GM23338 (cell line): ENCODE results near the gene PCYT1A. TPM values are rescaled to one million over a fixed set of nuclear protein-coding genes. Genes with fewer than 3 reads are reported as not detected.

Experiments
- ATAC-seq: fragments of 200-7000 bp; cut with Tn5 transposase; 3 replicates; pipeline ENCODE4 v1.9.1; 2020
- DNase-seq: peaks from one replicate; pipeline ENCODE4 v3.0.0-alpha.2; 2015; ENCODE audit warnings: low spot score
- H2AFZ ChIP-seq: fragments of 200-600 bp; sonication (generic); 2 replicates; pipeline ENCODE4 v1.8.0; 2016; ENCODE audit warnings: antibody characterized with exemption, mild to moderate bottlenecking, moderate library complexity
- H3F3A ChIP-seq: fragments of 200-600 bp; sonication (generic); replicated peaks from 2 replicates; pipeline ENCODE4 v1.8.0; 2017; ENCODE audit warnings: antibody characterized with exemption, mixed run types, low read depth
- H3K27ac ChIP-seq: fragments of 200-600 bp; sonication (generic); 2 replicates; pipeline ENCODE4 v1.6.1; 2016; ENCODE audit warnings: low read depth
- H3K27me3 ChIP-seq: fragments of 200-600 bp; sonication (generic); 2 replicates; pipeline ENCODE4 v1.8.0; 2016; ENCODE audit warnings: mild to moderate bottlenecking, mixed run types, moderate library complexity; ENCODE audit not compliant: insufficient read depth
- H3K36me3 ChIP-seq: fragments of 200-600 bp; sonication (generic); 2 replicates; pipeline ENCODE4 v1.8.0; 2016; ENCODE audit warnings: mild to moderate bottlenecking; ENCODE audit not compliant: insufficient read depth
- H3K4me1 ChIP-seq: fragments of 200-600 bp; sonication (generic); 2 replicates; pipeline ENCODE4 v1.8.0; 2016; ENCODE audit warnings: mild to moderate bottlenecking, moderate library complexity; ENCODE audit not compliant: insufficient read depth
- H3K4me2 ChIP-seq: fragments of 200-600 bp; sonication (generic); 2 replicates; pipeline ENCODE4 v1.7.1; 2017; ENCODE audit warnings: mixed run types
- H3K4me3 ChIP-seq: fragments of 200-600 bp; sonication (generic); 2 replicates; pipeline ENCODE4 v1.6.1; 2016; ENCODE audit warnings: mixed run types
- H3K79me2 ChIP-seq: fragments of 200-600 bp; sonication (generic); replicated peaks from 2 replicates; pipeline ENCODE4 v1.8.0; 2017; ENCODE audit warnings: mild to moderate bottlenecking; ENCODE audit not compliant: insufficient read depth
- H3K9me2 ChIP-seq: fragments of 200-600 bp; sonication (generic); 2 replicates; pipeline ENCODE4 v1.8.0; 2017; ENCODE audit not compliant: insufficient read depth
- H4K20me1 ChIP-seq: fragments of 200-600 bp; sonication (generic); replicated peaks from 2 replicates; pipeline ENCODE4 v1.8.0; 2017; ENCODE audit warnings: mild to moderate bottlenecking; ENCODE audit not compliant: insufficient read depth
- H3K27ac Mint-ChIP-seq: 2 replicates; pipeline ENCODE4 v1.8.0; 2020; ENCODE audit warnings: inconsistent platforms, mild to moderate bottlenecking, moderate library complexity, mixed read lengths
- H3K27me3 Mint-ChIP-seq: 3 replicates; pipeline ENCODE4 v1.8.0; 2022; ENCODE audit warnings: low read depth, mild to moderate bottlenecking, moderate library complexity, mixed read lengths, inconsistent platforms; ENCODE audit not compliant: insufficient read depth, poor library complexity
- H3K36me3 Mint-ChIP-seq: 3 replicates; pipeline ENCODE4 v1.8.0; 2021; ENCODE audit warnings: low read depth, mild to moderate bottlenecking, inconsistent platforms, moderate library complexity, mixed read lengths
- H3K4me1 Mint-ChIP-seq: 3 replicates; pipeline ENCODE4 v1.8.0; 2020; ENCODE audit warnings: mild to moderate bottlenecking, inconsistent platforms, mixed read lengths
- H3K4me3 Mint-ChIP-seq: 3 replicates; pipeline ENCODE4 v1.8.0; 2021; ENCODE audit warnings: moderate library complexity, mild to moderate bottlenecking, inconsistent platforms, mixed read lengths
- H3K9me3 Mint-ChIP-seq: 3 replicates; pipeline ENCODE4 v1.8.0; 2020; ENCODE audit warnings: moderate library complexity, mild to moderate bottlenecking, inconsistent platforms, mixed read lengths
- POLR2AphosphoS5 ChIP-seq: IDR thresholded peaks from 2 replicates; pipeline ENCODE4 v1.6.1; 2016; ENCODE audit warnings: antibody characterized with exemption, low read depth
- polyA plus RNA-seq: library from polyadenylated mRNA; unstranded; fragments of >200 nt; fragmentation: Nextera tagmentation; extraction: Ambion mirVana; gene quantifications from 2 replicates; pipeline ENCODE4 v1.2.1, GENCODE V29; 2016
- total RNA-seq: library from RNA; depleted of rRNA; stranded (reverse); fragments of >200 nt; shearing (Covaris generic); gene quantifications from 2 replicates; pipeline ENCODE4 v1.2.3, GENCODE V29; 2014
- TF ChIP-seq, protein P1 (sequence below): IDR thresholded peaks from one replicate; pipeline ENCODE4 v1.6.1; 2018; ENCODE audit warnings: antibody characterized with exemption; ENCODE audit not compliant: unreplicated experiment
- TF ChIP-seq, protein P2 (sequence below): fragments of 250-450 bp; sonication (Bioruptor Pico); IDR thresholded peaks from 2 replicates; pipeline ENCODE4 v1.5.0; 2020; ENCODE audit warnings: mild to moderate bottlenecking, moderate library complexity

Gene PCYT1A
- total and polyA plus RNA-seq, 2 experiments from 2014 or later, result 11.6 to 35.8 TPM

DNA sequence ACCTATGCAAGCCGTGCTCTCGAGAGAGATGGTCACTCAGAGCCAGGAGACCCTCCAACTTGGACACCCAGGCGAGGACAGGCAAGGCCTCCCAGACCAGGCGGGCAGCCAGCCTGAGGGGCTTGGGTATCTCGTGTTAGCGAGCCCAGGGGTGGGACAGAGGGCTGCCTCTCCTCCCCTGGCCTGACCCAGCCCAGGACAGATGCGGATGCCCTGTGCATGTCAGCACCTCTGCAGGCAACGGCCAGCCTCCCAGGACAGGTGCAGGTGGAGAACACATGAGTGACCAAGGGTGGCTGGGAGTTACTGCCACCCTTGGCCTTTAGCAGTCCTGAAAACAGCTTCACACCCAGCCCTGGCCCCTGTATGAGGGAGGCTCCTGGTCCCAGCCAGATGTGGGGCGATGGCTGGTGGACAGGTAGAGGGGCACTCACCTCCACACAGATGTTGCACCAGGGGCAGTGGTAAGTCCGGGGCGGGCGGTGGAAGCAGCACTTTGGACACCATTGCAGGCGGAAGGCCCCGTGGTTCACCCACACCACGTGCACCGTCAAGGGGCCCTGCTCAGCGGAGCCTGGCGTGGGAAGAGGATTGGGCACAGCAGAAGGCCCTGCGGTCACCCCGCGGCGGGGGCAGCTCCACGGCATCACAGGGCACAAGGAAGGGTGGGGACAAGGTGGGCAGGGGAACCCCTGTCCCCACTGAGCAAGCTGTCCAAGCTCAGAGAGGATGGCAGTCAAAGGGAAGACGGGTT is 78.4 kb downstream of the PCYT1A start (continued):
- TF ChIP-seq, protein P1, sequence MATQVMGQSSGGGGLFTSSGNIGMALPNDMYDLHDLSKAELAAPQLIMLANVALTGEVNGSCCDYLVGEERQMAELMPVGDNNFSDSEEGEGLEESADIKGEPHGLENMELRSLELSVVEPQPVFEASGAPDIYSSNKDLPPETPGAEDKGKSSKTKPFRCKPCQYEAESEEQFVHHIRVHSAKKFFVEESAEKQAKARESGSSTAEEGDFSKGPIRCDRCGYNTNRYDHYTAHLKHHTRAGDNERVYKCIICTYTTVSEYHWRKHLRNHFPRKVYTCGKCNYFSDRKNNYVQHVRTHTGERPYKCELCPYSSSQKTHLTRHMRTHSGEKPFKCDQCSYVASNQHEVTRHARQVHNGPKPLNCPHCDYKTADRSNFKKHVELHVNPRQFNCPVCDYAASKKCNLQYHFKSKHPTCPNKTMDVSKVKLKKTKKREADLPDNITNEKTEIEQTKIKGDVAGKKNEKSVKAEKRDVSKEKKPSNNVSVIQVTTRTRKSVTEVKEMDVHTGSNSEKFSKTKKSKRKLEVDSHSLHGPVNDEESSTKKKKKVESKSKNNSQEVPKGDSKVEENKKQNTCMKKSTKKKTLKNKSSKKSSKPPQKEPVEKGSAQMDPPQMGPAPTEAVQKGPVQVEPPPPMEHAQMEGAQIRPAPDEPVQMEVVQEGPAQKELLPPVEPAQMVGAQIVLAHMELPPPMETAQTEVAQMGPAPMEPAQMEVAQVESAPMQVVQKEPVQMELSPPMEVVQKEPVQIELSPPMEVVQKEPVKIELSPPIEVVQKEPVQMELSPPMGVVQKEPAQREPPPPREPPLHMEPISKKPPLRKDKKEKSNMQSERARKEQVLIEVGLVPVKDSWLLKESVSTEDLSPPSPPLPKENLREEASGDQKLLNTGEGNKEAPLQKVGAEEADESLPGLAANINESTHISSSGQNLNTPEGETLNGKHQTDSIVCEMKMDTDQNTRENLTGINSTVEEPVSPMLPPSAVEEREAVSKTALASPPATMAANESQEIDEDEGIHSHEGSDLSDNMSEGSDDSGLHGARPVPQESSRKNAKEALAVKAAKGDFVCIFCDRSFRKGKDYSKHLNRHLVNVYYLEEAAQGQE, result no peak

GRCh38 chr3:196207833-196208607 is 79.5 kb downstream of the PCYT1A start:
- peak; percentile 95 for DNase-seq
- no peaks in the 10 kb centered on the region for H3K79me2 ChIP-seq
- peaks cover 8% of the 10 kb centered on the region; the same call in 1 of the 2 replicates for H3K27me3 ChIP-seq
- H3K36me3 ChIP-seq, result no peaks in the 10 kb centered on the region
- peaks cover 4% of the 10 kb centered on the region; the same call in 2 of the 3 replicates for H3K9me3 Mint-ChIP-seq
- H3K4me1 Mint-ChIP-seq, result peaks cover 11% of the 10 kb centered on the region
- no peaks in the 10 kb centered on the region for H3F3A ChIP-seq
- no peaks in the 10 kb centered on the region; the same call in 1 of the 2 replicates for H3K4me1 ChIP-seq
- peak overlapping the region; percentile 85 for H3K4me3 ChIP-seq
- H3K27me3 Mint-ChIP-seq, result peaks cover 20% of the 10 kb centered on the region
- peak overlapping the region; percentile 95 for H3K4me2 ChIP-seq
- H4K20me1 ChIP-seq, result no peaks in the 10 kb centered on the region
- H3K9me2 ChIP-seq, result 0 out of 2 replicates have a peak, but pooled peaks cover 4% of the 10 kb centered on the region
- no peak overlapping the region for H3K27ac Mint-ChIP-seq
- peak; percentile 75 for ATAC-seq
- no peak overlapping the region for H3K27ac ChIP-seq
- peak overlapping the region; percentile 100 for H2AFZ ChIP-seq
- TF ChIP-seq, protein P2, sequence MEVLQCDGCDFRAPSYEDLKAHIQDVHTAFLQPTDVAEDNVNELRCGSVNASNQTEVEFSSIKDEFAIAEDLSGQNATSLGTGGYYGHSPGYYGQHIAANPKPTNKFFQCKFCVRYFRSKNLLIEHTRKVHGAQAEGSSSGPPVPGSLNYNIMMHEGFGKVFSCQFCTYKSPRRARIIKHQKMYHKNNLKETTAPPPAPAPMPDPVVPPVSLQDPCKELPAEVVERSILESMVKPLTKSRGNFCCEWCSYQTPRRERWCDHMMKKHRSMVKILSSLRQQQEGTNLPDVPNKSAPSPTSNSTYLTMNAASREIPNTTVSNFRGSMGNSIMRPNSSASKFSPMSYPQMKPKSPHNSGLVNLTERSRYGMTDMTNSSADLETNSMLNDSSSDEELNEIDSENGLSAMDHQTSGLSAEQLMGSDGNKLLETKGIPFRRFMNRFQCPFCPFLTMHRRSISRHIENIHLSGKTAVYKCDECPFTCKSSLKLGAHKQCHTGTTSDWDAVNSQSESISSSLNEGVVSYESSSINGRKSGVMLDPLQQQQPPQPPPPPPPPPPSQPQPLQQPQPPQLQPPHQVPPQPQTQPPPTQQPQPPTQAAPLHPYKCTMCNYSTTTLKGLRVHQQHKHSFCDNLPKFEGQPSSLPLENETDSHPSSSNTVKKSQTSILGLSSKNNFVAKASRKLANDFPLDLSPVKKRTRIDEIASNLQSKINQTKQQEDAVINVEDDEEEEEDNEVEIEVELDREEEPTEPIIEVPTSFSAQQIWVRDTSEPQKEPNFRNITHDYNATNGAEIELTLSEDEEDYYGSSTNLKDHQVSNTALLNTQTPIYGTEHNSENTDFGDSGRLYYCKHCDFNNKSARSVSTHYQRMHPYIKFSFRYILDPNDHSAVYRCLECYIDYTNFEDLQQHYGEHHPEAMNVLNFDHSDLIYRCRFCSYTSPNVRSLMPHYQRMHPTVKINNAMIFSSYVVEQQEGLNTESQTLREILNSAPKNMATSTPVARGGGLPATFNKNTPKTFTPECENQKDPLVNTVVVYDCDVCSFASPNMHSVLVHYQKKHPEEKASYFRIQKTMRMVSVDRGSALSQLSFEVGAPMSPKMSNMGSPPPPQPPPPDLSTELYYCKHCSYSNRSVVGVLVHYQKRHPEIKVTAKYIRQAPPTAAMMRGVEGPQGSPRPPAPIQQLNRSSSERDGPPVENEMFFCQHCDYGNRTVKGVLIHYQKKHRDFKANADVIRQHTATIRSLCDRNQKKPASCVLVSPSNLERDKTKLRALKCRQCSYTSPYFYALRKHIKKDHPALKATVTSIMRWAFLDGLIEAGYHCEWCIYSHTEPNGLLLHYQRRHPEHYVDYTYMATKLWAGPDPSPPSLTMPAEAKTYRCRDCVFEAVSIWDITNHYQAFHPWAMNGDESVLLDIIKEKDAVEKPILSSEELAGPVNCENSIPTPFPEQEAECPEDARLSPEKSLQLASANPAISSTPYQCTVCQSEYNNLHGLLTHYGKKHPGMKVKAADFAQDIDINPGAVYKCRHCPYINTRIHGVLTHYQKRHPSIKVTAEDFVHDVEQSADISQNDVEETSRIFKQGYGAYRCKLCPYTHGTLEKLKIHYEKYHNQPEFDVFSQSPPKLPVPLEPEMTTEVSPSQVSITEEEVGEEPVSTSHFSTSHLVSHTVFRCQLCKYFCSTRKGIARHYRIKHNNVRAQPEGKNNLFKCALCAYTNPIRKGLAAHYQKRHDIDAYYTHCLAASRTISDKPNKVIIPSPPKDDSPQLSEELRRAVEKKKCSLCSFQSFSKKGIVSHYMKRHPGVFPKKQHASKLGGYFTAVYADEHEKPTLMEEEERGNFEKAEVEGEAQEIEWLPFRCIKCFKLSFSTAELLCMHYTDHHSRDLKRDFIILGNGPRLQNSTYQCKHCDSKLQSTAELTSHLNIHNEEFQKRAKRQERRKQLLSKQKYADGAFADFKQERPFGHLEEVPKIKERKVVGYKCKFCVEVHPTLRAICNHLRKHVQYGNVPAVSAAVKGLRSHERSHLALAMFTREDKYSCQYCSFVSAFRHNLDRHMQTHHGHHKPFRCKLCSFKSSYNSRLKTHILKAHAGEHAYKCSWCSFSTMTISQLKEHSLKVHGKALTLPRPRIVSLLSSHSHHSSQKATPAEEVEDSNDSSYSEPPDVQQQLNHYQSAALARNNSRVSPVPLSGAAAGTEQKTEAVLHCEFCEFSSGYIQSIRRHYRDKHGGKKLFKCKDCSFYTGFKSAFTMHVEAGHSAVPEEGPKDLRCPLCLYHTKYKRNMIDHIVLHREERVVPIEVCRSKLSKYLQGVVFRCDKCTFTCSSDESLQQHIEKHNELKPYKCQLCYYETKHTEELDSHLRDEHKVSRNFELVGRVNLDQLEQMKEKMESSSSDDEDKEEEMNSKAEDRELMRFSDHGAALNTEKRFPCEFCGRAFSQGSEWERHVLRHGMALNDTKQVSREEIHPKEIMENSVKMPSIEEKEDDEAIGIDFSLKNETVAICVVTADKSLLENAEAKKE (CRISPR knock-in tag), result no peak
- peak; percentile 38; the same call in 1 of the 2 replicates for TF ChIP-seq POLR2AphosphoS5
- peak overlapping the region; percentile 78 for H3K4me3 Mint-ChIP-seq
- peaks cover 3% of the 10 kb centered on the region; the same call in 2 of the 3 replicates for H3K36me3 Mint-ChIP-seq
